LoVo (cell line): ENCODE results near the gene CYP26C1.

Experiments used
- DNase-seq: peaks from one replicate; pipeline ENCODE4 v3.0.0-alpha.2; 2016; ENCODE audit warnings: low spot score

Gene CYP26C1

GRCh38 chr10:93115661-93116383 is 55.2 kb downstream of the CYP26C1 start:
- DNase-seq: peak; percentile 34
